Activated gamma-delta T cell treated with anti-CD3 and anti-CD28 coated beads, Interleukin-2, amount 50 U/mL, for 16 hours (primary cell): ENCODE data around the gene HNMT.
"Not testable (repeated sequence)": the region's sequence is repeated elsewhere in the genome, so short reads cannot be mapped to it uniquely, and the experiment has no call there.

ENCODE experiments used
- DNase-seq: peaks from one replicate; pipeline ENCODE4 v3.0.0-alpha.2; 2020; ENCODE audit warnings: low read depth

HNMT gene

GRCh38 chr2:138043588-138043987 lies 79.3 kb downstream of the HNMT start:
- DNase-seq: not testable (repeated sequence)

- DNase-seq: no peak
Observed at GRCh38 chr2:138058427-138058826, 94.2 kb downstream of the HNMT start.

- no peak for DNase-seq
Observed at GRCh38 chr2:138059487-138060300, 95.4 kb downstream of the HNMT start.

GRCh38 chr2:138060301-138060635 lies 96.0 kb downstream of the HNMT start:
- no peak for DNase-seq

- DNase-seq: no peak
Observed at GRCh38 chr2:138061961-138062360, 97.7 kb downstream of the HNMT start.

- no peak for DNase-seq
Observed at GRCh38 chr2:138063181-138063580, 98.9 kb downstream of the HNMT start.
